OCI-LY3 (cell line): ENCODE data around the gene MIF4GD.
A peak's percentile ranks its signal among the peaks of the same experiment; 100 is the strongest.

ENCODE experiments used
- H2AFZ ChIP-seq: fragments of 200-600, 300-600 bp; shearing (Covaris generic); 2 replicates; pipeline ENCODE4 v1.6.0; 2014; ENCODE audit warnings: antibody characterized with exemption, low read depth, low read length
- H3K27ac ChIP-seq: fragments of 200-600, 300-600 bp; sonication (generic); 2 replicates; pipeline ENCODE4 v1.5.1; 2014; ENCODE audit warnings: mild to moderate bottlenecking, low read length, moderate library complexity, mixed read lengths
- H3K27me3 ChIP-seq: fragments of 200-600, 300-600 bp; sonication (generic); 2 replicates; pipeline ENCODE4 v1.6.1; 2014; ENCODE audit warnings: low read depth, low read length, mixed read lengths
- H3K36me3 ChIP-seq: fragments of 200-600, 300-600 bp; sonication (generic); replicated peaks from 2 replicates; pipeline ENCODE3; 2014; ENCODE audit warnings: low read depth, low read length, mixed read lengths
- H3K4me1 ChIP-seq: fragments of 300-600, 200-600 bp; sonication (generic); 2 replicates; pipeline ENCODE4 v1.6.1; 2014; ENCODE audit warnings: low read length, mixed read lengths
- H3K4me2 ChIP-seq: fragments of 200-600, 300-600 bp; sonication (generic); 2 replicates; pipeline ENCODE4 v1.6.1; 2014; ENCODE audit warnings: low read length, mixed read lengths
- H3K4me3 ChIP-seq: fragments of 300-600, 200-600 bp; sonication (generic); 2 replicates; pipeline ENCODE4 v1.5.1; 2014; ENCODE audit warnings: antibody characterized with exemption, mild to moderate bottlenecking, low read length, moderate library complexity
- H3K79me2 ChIP-seq: fragments of 300-600, 200-600 bp; shearing (Covaris generic); 2 replicates; pipeline ENCODE4 v1.6.1; 2014; ENCODE audit warnings: mild to moderate bottlenecking, low read length, mixed read lengths
- H3K9ac ChIP-seq: fragments of 300-600, 200-600 bp; shearing (Covaris generic); 2 replicates; pipeline ENCODE4 v1.6.0; 2014; ENCODE audit warnings: mild to moderate bottlenecking, low read length, moderate library complexity
- H3K9me3 ChIP-seq: fragments of 200-600, 300-600 bp; shearing (Covaris generic); 2 replicates; pipeline ENCODE4 v1.6.1; 2014; ENCODE audit warnings: low read length, mixed read lengths; ENCODE audit not compliant: insufficient read depth
- H4K20me1 ChIP-seq: fragments of 200-600, 300-600 bp; sonication (generic); 2 replicates; pipeline ENCODE4 v1.6.1; 2016; ENCODE audit warnings: low read length, mixed read lengths; ENCODE audit not compliant: insufficient read depth
- EZH2phosphoT487 ChIP-seq: fragments of 200-600 bp; shearing (Covaris generic); IDR thresholded peaks from 2 replicates; pipeline ENCODE4 v1.6.1; 2018; ENCODE audit warnings: antibody characterized with exemption, mixed run types, low read depth
- TF ChIP-seq, protein P1 (sequence below): fragments of 200-600, 300-600 bp; sonication (generic); IDR thresholded peaks from 2 replicates; pipeline ENCODE4 v1.5.1; 2014; ENCODE audit warnings: antibody characterized with exemption, low read length, low read depth

The MIF4GD gene

DNA sequence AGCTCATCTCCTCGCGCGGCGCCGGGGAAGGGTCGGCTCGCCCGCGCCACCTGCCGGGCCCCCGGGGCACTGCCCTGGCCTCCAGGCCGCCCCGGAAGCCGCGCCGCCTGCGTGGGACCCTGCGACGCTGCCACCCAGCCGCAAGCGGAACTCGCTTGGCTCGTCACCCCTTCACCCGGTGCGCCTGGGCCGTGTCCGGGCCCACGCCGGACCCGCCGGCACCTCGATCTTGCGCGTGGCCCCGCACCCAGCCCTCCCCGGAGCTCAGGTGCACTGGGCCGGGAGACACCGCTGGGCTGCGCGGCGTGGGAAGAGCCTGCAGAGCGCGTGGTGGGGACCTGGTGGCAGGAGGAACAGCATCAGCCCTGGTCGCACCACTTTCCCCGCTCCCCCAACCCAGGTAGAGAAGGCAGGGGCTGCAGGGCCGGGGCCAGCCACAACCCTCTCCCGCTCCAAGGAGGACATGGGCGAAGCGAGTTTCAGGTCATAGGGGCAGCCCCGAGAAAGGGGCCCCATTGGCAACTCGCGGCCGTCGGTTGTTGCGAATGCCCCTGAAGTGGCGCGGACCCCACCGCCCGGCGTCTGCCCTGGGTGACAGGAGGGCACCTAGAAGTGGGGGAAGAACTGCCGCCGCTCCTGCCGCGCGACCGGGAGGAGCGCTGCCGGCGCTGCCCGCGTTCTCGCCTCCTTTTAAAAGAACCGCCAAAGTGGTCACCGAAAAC is 363 bp upstream of the MIF4GD start:
- peaks cover 25% of the 10 kb centered on the region for H3K4me1 ChIP-seq
- no peaks in the 10 kb centered on the region for H3K9me3 ChIP-seq
- peak overlapping the region; percentile 79 for H3K9ac ChIP-seq
- H3K27me3 ChIP-seq: no peaks in the 10 kb centered on the region
- peak overlapping the region; percentile 66 for H3K27ac ChIP-seq
- no peak for TF ChIP-seq EZH2phosphoT487
- TF ChIP-seq, protein P1, sequence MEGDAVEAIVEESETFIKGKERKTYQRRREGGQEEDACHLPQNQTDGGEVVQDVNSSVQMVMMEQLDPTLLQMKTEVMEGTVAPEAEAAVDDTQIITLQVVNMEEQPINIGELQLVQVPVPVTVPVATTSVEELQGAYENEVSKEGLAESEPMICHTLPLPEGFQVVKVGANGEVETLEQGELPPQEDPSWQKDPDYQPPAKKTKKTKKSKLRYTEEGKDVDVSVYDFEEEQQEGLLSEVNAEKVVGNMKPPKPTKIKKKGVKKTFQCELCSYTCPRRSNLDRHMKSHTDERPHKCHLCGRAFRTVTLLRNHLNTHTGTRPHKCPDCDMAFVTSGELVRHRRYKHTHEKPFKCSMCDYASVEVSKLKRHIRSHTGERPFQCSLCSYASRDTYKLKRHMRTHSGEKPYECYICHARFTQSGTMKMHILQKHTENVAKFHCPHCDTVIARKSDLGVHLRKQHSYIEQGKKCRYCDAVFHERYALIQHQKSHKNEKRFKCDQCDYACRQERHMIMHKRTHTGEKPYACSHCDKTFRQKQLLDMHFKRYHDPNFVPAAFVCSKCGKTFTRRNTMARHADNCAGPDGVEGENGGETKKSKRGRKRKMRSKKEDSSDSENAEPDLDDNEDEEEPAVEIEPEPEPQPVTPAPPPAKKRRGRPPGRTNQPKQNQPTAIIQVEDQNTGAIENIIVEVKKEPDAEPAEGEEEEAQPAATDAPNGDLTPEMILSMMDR: peak; percentile 42
- peak overlapping the region; percentile 96 for H3K4me2 ChIP-seq
- no peaks in the 10 kb centered on the region for H4K20me1 ChIP-seq
- H3K79me2 ChIP-seq: peaks cover 21% of the 10 kb centered on the region
- H3K4me3 ChIP-seq: peak overlapping the region; percentile 80
- peaks cover 34% of the 10 kb centered on the region for H3K36me3 ChIP-seq
- H2AFZ ChIP-seq: peak overlapping the region; percentile 22; the same call in 1 of the 2 replicates

DNA sequence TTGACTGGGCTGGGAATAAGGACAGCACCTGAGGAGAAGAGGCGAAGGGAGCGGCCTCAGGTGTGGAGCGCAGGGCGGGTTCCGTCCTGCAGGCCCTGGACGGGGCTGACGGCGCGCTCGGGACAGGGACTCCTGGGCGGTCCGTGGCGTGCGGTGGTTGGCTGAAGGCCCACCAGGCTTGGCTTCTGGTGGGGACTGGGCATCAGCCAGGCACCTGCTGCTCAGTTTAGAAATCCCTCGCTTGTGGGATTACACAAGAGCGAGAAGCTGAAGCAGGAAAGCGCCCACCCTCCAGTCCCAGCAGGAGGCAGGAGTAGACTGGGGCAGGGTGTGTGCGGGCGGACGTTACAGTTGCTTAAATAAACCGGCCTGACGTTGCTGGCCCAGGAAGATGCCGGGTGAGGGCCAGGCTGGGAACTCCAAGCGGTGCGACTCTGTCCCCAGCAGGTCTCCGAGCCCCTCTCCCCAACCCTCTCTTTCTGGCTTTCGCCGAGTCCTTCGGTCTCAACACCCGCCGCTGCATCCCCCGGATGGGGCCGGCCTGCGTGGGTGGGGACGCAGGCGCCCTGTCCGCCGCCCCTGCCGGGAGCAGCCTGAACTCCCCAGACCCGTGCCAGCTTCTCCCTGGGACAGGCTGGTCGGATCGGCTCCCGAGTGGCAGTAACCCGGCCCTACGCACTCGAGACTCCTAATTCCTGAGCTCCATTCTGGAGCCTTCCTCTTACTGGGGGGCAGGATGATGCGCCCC is 639 bp downstream of the MIF4GD start:
- Histone ChIP-seq H2AFZ (peak overlapping the region; percentile 35; the same call in 1 of the 2 replicates), H3K36me3 (peaks cover 43% of the 10 kb centered on the region), H4K20me1 (no peaks in the 10 kb centered on the region), H3K27me3 (no peaks in the 10 kb centered on the region), H3K9me3 (no peaks in the 10 kb centered on the region), H3K4me3 (peak overlapping the region; percentile 86), H3K4me1 (peaks cover 25% of the 10 kb centered on the region), H3K79me2 (peaks cover 21% of the 10 kb centered on the region), H3K27ac (peak overlapping the region; percentile 54), H3K4me2 (peak overlapping the region; percentile 95), H3K9ac (peak overlapping the region; percentile 81)
- TF ChIP-seq, protein P1: peak; percentile 34; the same call in 1 of the 2 replicates
- no peak for TF ChIP-seq EZH2phosphoT487

DNA sequence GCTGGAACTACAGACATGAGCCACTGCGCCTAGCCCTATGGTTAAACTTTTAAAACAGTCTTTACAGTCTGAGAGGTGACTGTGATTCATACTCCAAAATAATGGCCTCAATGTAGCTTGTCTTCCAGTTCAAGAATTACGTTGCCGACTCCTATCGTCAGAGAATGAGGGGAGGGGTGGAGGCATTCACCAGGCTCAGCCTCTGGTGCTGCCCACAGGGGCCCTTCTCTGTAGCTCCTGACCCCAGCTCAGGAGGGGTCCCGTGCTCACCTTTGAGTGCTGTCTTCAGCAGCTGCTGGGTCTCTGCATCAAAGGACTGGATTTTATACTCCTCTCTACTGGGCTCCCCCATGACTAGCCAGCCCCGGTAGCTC is 1.2 kb downstream of the MIF4GD start:
- peaks cover 25% of the 10 kb centered on the region for H3K4me1 ChIP-seq
- peaks cover 40% of the 10 kb centered on the region for H3K36me3 ChIP-seq
- TF ChIP-seq, protein P1: no peak
- no peak for TF ChIP-seq EZH2phosphoT487
- H3K4me3 ChIP-seq: peak overlapping the region; percentile 86
- no peaks in the 10 kb centered on the region for H3K9me3 ChIP-seq
- H3K4me2 ChIP-seq: peak overlapping the region; percentile 95
- peaks cover 21% of the 10 kb centered on the region for H3K79me2 ChIP-seq
- H2AFZ ChIP-seq: 0 out of 2 replicates have a peak overlapping the region, but pooled peaks have one; percentile 35
- no peaks in the 10 kb centered on the region for H3K27me3 ChIP-seq
- peak overlapping the region; percentile 81 for H3K9ac ChIP-seq
- no peaks in the 10 kb centered on the region for H4K20me1 ChIP-seq
- H3K27ac ChIP-seq: 0 out of 2 replicates have a peak overlapping the region, but pooled peaks have one; percentile 54

DNA sequence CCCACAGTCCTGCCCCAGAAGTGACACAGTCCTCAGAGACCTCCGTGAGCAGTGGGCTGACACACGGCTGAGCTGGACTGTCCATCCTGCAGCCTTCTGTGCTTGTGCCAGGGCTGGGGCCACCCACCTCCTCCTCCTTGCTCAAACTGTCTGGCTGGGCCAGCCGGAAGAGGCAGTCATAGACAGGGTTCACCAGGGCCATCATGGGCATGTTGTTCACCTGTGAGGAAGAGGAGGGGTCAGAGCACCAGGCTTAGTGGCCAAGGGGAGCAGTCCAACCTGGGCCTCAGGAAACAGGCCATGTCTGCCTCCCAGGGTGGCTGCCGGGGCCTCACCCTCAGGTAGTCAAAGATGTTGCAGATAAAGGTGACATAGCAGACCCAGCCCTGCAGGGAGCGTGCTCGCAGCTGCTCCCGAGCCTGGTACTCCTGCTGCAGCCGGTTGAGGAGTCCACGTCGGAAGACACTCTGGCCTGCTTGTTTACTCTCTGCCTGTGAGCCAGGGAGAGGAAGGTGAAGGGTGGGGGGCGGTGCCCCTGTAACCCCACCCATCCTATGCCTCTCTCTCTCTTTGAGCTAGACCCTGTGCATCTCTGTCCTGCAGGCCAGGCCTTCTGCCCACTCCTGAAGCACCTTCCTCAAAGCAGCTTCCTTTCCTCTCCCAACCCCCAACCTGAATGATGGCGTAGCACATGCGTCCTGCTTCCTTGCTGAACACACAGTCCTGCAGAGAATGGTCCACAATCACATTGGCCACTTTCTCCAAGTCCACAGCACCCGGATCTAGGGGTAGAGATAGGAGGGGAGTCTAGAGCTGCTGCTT is 3.4 kb downstream of the MIF4GD start:
- TF ChIP-seq EZH2phosphoT487: no peak
- TF ChIP-seq, protein P1: peak; percentile 21
- Histone ChIP-seq H3K79me2 (peaks cover 26% of the 10 kb centered on the region), H3K4me1 (peaks cover 27% of the 10 kb centered on the region), H3K27ac (no peak overlapping the region), H3K27me3 (no peaks in the 10 kb centered on the region), H3K9ac (no peak overlapping the region), H4K20me1 (no peaks in the 10 kb centered on the region), H3K4me3 (no peak overlapping the region), H3K4me2 (no peak overlapping the region), H2AFZ (no peak overlapping the region), H3K36me3 (peaks cover 35% of the 10 kb centered on the region), H3K9me3 (no peaks in the 10 kb centered on the region)
